ENCODE results near the gene KIAA1191.

DNA sequence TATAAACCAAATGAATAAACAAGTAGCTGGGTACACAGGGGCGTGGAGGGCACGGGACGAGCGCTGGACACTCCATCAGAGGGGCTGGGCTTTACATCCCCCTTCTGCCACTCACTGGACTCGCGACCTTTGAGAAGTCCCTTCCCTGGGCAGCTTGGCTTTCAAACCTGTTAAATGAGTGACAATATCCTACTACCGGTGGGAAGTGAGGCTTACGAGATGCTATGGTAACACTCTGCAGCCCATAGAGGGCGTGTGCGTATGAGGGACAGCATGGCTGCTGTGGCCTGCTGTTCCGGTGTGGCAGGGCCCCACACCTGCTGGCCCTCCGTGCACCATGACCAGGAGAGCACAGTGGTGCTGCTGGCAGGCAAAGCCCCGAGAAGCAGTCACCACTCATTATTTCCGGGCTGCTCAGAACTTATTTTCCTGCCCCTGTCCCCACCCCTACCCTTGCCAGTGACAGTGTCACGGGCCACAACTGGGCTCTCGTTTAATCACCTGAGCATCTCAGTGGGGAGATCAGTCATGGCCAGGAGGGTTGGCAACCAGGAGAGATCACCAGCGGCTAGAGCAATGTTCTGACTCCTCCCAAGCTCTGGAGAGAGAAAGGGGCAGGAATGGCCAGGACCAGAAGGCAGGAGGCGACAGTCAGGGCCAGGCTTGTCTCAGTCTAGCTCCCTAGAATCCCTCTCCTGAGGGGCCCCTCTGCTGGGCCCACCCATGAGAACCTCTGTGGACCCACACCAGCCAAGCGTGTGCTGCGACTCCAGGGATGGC, 44.3 kb upstream of the KIAA1191 start:
- TF ChIP-seq, protein P1, sequence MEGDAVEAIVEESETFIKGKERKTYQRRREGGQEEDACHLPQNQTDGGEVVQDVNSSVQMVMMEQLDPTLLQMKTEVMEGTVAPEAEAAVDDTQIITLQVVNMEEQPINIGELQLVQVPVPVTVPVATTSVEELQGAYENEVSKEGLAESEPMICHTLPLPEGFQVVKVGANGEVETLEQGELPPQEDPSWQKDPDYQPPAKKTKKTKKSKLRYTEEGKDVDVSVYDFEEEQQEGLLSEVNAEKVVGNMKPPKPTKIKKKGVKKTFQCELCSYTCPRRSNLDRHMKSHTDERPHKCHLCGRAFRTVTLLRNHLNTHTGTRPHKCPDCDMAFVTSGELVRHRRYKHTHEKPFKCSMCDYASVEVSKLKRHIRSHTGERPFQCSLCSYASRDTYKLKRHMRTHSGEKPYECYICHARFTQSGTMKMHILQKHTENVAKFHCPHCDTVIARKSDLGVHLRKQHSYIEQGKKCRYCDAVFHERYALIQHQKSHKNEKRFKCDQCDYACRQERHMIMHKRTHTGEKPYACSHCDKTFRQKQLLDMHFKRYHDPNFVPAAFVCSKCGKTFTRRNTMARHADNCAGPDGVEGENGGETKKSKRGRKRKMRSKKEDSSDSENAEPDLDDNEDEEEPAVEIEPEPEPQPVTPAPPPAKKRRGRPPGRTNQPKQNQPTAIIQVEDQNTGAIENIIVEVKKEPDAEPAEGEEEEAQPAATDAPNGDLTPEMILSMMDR (IDR thresholded peaks at IDR 0.05; ENCODE audit: insufficient read depth, low read depth, low read length) = no peak
- TF ChIP-seq EZH2 (IDR thresholded peaks at IDR 0.05; ENCODE audit: insufficient read depth, low read length) = no peak
